HG03575 (cell line): ENCODE measurements around the gene TXN2.
"Not testable (repeated sequence)": the region's sequence is repeated elsewhere in the genome, so short reads cannot be mapped to it uniquely, and the experiment has no call there.

Source experiments
- ATAC-seq: cut with Tn5 transposase; IDR thresholded peaks from one replicate; pipeline ENCODE4 v1.9.1; 2021; ENCODE audit not compliant: unreplicated experiment, insufficient number of reproducible peaks, low FRiP score; ENCODE audit errors: extremely low read depth

Gene TXN2

GRCh38 chr22:36460202-36460601 is 21.2 kb downstream of the TXN2 start:
- no peak for ATAC-seq

DNA sequence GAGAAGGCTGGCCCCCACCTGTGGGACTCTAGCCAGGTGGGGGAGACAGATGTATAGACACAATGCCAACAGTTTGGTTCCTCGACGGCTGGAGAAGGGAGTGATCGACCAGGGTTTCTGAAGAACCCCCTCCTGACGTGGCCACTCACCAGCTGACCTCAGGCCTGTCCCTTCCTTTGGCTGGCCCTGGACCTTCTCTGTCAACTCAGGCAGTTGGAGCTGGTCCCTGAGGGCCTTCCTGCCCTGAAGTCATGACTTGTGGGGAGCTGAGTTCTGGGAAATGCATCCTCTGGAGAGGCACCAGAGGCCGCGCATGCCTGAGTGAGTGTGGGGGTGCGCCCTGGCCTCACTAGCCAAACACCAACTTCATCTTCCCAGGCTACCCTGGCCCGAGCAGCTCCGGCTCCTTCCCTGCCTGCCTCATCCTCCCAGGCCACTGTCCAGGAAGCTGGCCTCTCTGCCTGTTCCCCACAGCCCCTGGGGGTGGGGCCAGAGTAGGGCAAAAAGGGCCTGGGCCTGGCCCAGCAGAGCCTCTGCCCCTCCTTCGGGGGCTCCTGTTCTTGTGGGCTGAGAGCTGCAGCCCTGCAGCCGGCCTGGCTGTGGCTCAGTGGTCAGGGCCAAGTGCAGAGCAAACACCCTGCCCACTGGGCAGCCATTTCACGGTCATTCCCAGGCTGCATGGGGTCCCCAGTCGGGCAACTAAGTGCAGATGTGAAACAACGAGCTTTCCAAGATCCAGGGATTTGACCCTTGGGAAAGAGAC is 23.6 kb downstream of the TXN2 start:
- ATAC-seq, result no peak

DNA sequence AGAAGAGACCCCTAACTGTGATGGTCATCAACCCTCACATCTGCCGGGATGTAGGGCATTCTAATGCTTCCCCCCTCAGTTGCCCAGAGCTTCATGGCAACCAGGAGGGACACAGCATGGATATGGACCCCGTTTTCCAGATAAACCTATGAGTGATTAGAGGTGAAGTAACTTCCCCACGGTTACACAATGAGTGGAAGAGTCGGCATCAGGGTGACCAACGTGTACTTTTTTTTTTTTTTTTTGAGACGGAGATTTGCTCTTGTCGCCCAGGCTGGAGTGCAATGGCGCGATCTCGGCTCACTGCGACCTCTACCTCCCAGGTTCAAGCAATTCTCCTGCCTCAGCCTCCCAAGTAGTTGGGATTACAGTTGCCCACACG is 25.0 kb downstream of the TXN2 start:
- ATAC-seq, result no peak

- no peak for ATAC-seq
Observed at GRCh38 chr22:36455571-36456463, 25.6 kb downstream of the TXN2 start.

- ATAC-seq, result no peak
Observed at GRCh38 chr22:36454916-36455570, 26.4 kb downstream of the TXN2 start.

DNA sequence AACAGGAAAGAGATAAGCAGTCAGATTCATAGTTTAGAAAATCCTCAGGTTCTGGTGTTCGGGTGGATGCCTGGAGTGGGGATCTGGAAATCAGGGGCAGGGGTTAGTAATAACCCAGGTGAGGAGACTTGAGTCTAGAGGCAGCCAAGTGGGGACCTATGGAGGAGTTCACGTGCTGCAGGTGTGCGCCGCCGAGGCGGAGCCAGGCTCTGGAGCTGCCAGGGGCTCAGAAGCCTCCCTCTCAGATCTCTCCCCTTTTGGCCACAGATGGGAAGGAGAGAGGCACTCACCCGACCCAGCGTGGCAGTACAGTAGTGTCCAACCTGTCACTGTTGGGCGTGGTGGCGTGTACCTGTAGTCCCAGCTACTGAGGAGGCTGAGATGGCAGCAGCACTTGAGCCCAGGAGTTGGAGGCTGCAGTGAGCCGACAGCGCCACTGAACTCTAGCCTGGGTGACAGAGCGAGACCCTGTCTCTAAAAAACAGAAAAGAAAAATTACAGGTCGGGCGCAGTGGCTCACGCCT is 27.5 kb downstream of the TXN2 start:
- ATAC-seq, result no peak

DNA sequence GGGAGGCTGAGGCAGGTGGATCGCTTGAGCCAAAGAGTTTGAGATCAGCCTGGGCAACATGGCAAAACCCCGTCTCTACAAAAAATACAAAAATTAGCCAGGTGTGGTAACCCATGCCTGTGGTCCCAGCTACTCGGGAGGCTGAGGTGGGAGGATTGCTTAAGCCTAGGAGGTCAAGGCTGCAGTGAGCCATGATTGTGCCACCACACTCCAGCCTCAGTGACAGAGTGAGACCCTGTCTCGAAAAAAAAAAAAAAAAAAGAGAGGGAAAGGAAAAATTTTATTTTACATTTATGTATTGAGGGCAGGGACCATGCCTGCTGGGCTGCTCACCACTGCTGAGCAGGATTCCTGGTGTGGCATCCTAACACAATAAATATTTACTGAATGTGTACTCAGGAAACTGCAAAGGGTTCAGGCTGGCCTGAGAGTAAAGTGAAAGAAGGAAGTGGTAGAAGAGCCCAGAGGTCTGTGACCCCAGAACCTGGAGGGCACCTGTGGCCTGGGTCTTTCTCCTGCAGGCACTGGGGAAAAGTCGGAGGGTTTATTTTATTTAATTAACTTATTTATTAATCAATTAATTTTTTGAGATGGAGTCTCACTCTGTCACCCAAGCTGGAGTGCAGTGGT is 28.3 kb downstream of the TXN2 start:
- not testable (repeated sequence) for ATAC-seq

GRCh38 chr22:36452250-36452977 is 29.0 kb downstream of the TXN2 start:
- ATAC-seq, result no peak

DNA sequence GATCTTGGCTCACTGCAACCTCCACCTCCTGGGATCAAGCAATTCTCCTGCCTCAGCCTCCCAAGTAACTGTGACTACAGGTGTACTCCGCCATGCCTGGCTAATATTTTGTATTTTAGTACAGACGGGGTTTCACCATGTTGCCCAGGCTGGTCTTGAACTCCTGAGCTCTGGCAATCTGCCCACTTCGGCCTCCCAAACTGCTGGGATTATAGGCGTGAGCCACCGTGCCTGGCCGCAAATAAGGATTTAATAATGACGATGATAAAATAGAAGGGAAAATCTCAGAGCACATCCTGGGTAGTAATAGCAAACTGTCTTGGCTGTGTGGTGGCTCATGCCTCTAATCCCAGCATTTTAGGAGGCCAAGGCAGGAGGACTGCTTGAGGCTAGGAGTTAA is 30.5 kb downstream of the TXN2 start:
- not testable (repeated sequence) for ATAC-seq

- ATAC-seq, result no peak
Observed at GRCh38 chr22:36449596-36450175, 31.8 kb downstream of the TXN2 start.

- ATAC-seq, result no peak
Observed at GRCh38 chr22:36447632-36448031, 33.8 kb downstream of the TXN2 start.

DNA sequence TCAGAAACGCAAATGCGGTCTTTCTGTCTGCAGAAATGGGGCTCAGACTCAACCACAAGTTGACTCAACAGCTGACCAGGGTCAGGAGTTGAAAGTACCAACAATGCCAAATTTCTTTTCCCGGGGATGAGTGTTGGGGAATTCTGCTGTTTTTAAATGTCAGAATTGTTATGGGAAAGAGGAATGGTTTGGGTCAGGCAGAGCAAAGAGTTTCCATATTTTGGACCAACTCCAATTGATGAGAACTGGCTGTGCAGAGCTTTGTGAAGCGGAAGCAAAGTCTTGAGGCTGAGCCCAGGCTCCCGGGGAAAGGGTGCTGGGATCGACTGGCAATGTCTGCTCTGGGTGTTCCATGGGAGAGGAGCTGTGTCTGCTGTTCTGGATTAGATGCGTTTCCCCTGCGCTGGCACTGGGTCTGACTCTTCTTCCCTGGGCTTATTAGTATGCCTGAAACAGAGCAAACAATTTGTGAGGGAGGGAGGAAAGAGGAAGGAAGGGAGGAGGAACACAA is 36.2 kb downstream of the TXN2 start:
- ATAC-seq, result no peak

DNA sequence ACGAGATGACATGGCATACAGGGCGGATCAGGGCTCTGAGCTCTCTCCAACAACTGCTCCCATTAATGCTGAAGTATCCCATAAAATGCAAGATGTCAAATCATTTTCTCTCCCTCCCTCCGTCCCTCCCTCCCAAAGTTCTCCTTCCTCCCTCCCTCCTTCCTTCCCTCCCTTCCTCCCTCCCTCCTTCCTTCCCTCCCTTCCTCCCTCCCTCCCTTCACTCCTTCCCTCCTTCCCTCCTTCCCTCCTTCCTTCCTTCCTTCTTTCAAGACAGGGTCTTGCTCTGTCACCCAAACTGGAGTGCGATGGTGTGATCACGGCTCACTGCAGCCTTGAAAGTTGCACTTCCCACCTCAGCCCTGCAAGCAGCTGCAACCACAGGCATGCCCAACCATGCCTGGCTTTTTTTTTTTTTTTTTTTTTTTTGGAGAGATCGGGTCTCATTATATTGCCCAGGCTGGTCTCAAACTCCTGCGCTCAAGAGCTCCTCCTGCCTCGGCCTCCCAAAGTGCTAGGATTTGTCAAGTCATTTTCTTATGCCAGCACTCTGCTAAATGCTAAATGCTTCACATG is 38.2 kb downstream of the TXN2 start:
- ATAC-seq, result no peak

- ATAC-seq, result no peak
Observed at GRCh38 chr22:36442506-36443197, 38.8 kb downstream of the TXN2 start.

GRCh38 chr22:36440429-36441002 is 40.9 kb downstream of the TXN2 start:
- no peak for ATAC-seq

- no peak for ATAC-seq
Observed at GRCh38 chr22:36439481-36440271, 41.8 kb downstream of the TXN2 start.
